HG02885 (cell line): ENCODE measurements around the gene ATG4A.

Experiments
- ATAC-seq: cut with Tn5 transposase; IDR thresholded peaks from one replicate; pipeline ENCODE4 v1.9.1; 2021; ENCODE audit warnings: mild to moderate bottlenecking; ENCODE audit not compliant: unreplicated experiment, poor library complexity

ATG4A gene

GRCh38 chrX:108117988-108118387, 26.4 kb downstream of the ATG4A start:
- ATAC-seq, result no peak

GRCh38 chrX:108121291-108121690, 29.7 kb downstream of the ATG4A start:
- no peak for ATAC-seq

GRCh38 chrX:108122748-108123147, 31.2 kb downstream of the ATG4A start:
- no peak for ATAC-seq

DNA sequence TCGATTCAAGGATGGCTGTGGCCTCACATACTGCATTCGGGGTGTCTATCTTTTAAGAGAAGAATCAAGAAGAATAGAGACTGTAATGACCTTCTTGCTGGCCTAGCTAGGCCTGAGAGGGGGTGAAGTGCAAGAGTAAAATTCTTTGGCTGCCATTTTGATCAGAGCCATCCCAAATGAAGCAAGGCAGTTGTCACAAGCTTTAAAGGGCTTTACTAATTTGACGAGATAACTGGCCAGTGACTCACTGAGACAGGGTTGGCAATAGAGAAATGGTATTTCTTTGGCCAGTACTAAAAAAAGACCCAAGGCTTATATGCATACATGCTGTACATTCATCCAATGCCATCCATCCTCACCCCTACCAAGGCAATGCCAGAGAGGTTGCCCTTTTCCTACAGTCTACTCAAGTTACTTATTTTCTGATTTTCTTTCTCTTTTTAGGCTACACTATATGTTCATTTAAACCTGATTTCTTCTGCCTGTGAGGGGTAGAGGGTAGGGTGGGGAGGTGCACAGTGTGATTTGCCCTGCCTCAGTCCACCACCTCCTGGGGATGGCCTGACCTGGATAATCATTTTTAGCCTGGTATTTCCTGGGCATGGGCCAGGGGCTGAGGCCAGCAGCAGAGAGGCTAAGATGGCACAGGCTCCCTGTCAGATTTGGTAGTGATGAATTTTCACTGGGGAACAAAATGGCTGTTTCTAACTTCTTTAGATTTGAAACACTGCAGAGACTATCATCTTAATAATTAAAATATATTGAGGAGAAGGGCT, 32.2 kb downstream of the ATG4A start:
- ATAC-seq, result no peak

GRCh38 chrX:108126661-108127060, 35.1 kb downstream of the ATG4A start:
- no peak for ATAC-seq

DNA sequence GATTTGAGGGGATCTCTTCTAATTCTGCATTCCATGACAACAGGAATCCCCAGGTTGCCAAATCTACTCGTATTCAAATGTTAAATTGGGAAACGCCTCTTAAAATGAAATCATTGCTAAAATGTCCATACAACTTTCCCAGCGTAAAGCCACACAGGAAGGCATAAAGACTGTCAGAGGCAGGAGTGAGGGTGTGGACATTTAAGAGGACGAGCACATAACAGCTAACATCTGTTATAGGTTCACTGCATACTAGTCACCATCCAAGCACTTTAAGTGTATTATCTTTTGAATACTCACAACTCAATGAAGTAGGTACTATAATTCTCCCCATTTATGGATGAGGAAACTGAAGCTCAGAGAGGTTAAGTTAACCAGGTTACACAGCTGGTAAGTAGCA, 35.6 kb downstream of the ATG4A start:
- no peak for ATAC-seq

GRCh38 chrX:108130889-108131288, 39.3 kb downstream of the ATG4A start:
- no peak for ATAC-seq

DNA sequence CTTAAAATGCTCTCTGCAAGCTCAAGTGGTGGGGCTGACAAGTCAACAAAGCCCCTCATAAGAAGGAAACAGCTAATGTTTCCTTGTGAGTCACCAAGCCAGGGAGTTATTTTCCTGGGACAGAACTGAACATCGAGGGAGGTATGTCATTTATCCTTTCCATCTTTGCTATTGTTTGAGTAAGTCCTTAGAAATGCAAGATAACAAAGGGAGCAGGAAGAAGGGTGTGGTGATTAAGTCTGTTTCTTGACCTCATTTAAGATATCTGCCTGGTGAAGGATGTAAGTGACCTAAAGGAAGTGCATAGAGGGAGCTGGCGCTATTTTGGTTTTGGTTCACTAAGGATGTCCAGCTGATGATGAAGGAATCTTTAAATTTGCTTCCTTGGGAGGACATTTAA, 39.9 kb downstream of the ATG4A start:
- no peak for ATAC-seq

DNA sequence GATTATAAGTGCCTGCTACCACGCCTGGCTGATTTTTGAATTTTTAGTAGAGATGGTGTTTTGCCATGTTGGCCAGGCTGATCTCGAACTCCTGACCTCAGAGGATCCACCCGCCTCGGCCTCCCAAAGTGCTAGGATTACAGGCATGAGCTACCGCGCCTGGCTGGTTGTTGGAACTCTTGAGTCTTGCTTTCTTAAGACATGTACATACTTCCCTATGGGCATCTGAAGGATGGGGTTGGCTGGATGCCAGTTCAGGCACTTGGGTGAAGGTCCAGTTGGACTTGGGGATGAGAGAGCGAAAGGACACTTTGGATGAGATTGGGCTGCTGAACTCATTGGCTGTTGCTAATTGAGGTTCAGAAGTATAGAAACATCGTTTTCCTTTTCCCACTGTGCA, 40.5 kb downstream of the ATG4A start:
- no peak for ATAC-seq

GRCh38 chrX:108132876-108133275, 41.3 kb downstream of the ATG4A start:
- no peak for ATAC-seq

DNA sequence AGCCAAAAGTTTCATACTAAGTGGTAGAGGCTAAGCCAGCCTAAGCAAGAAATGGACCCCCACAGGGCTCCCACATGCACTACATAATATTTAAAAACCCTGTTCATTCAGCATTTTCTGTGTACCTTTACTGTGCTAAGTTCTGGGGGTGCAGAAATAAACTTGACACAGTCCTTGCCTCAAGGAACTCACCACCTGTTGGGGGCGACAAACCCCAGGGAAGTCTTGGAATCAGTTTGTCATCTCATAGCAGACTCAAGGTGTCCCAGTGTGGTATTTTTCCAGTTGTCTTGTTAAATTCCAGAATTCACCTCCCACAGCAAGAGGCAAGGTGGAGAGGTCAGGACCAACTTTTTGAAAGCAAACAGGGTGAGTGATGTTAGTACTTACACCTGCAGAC, 43.1 kb downstream of the ATG4A start:
- ATAC-seq, result no peak

GRCh38 chrX:108138814-108139702, 47.5 kb downstream of the ATG4A start:
- no peak for ATAC-seq

GRCh38 chrX:108148524-108148923, 56.9 kb downstream of the ATG4A start:
- peak; percentile 87 for ATAC-seq

GRCh38 chrX:108156082-108156481, 64.5 kb downstream of the ATG4A start:
- no peak for ATAC-seq

- no peak for ATAC-seq
Measured at GRCh38 chrX:108156934-108157466, 65.4 kb downstream of the ATG4A start.

DNA sequence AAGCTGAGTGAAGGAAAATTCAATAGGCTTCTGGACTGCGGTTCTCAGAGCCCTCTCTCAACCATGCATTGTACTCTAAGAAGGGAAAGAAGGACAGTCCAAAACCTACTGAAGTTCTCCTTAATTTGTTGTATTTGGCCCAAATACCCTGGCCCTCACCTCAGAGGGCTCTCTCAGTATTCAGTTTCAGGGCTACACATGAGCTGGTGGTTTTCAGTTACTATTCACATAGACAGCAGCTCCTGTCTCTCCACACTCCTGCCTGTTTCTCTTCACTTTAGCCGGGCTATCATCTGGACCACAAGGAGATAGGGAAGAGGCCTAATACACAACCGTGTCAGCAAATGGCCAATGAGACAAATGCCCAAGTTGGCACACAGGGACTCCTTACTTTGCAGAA, 66.0 kb downstream of the ATG4A start:
- no peak for ATAC-seq

GRCh38 chrX:108159028-108159670, 67.6 kb downstream of the ATG4A start:
- ATAC-seq, result no peak

DNA sequence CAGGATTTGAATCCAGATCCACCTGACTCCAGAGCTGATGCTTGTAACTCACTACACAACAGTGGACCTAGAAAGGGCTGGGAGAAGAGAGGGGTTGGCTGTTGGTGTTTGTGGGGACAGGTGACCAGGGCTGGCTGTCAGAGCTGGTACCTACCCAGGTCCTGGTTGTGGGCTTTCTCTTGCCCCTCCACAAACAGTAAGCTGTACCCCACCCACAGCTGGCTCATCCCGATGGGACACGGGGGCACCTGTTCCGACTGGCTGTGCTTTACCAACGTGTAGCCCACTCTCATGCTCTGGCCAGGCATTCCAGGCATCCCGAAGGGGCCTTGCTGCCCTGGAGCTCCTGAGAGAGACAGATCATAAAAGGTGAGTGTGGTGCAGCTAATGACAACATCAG, 68.7 kb downstream of the ATG4A start:
- ATAC-seq, result no peak

- no peak for ATAC-seq
Measured at GRCh38 chrX:108162265-108162664, 70.7 kb downstream of the ATG4A start.

GRCh38 chrX:108163333-108164082, 71.9 kb downstream of the ATG4A start:
- ATAC-seq, result no peak
